Measurements from ENCODE around the gene STIL.

GRCh38 chr1:47333922-47334764, 20.2 kb upstream of the STIL start:
- peak; percentile 27 for TF ChIP-seq CTCF (IDR thresholded peaks at IDR 0.05; ENCODE audit: poor library complexity)
- no peak for TF ChIP-seq EZH2phosphoT487 (IDR thresholded peaks at IDR 0.05; ENCODE audit: low read depth, severe bottlenecking, unreplicated experiment)

Measured in hepatocyte (in vitro differentiated cells).